DOHH2 (cell line): Measurements from ENCODE around the gene HNF4A.

Source experiments
- H3F3A ChIP-seq: fragments of 200-600 bp; sonication (generic), shearing (Covaris generic); 2 replicates; pipeline ENCODE4 v1.6.0; 2016; ENCODE audit warnings: antibody characterized with exemption, mild to moderate bottlenecking; ENCODE audit not compliant: control insufficient read depth, insufficient read depth
- H3K27ac ChIP-seq: fragments of 200-600 bp; sonication (generic); 2 replicates; pipeline ENCODE4 v1.5.1; 2014; ENCODE audit warnings: low read depth, mild to moderate bottlenecking, low read length, moderate library complexity
- H3K27me3 ChIP-seq: fragments of 200-600 bp; sonication (generic); 2 replicates; pipeline ENCODE4 v1.6.1; 2014; ENCODE audit warnings: mild to moderate bottlenecking, low read length, mixed read lengths; ENCODE audit not compliant: control insufficient read depth
- H3K36me3 ChIP-seq: fragments of 200-600 bp; sonication (generic); 2 replicates; pipeline ENCODE4 v1.6.1; 2014; ENCODE audit warnings: mild to moderate bottlenecking, low read length, moderate library complexity, mixed read lengths; ENCODE audit not compliant: control insufficient read depth
- H3K4me1 ChIP-seq: fragments of 200-600 bp; sonication (generic); 2 replicates; pipeline ENCODE4 v1.6.1; 2014; ENCODE audit warnings: mild to moderate bottlenecking, low read length, mixed read lengths; ENCODE audit not compliant: control insufficient read depth
- H3K4me2 ChIP-seq: fragments of 200-600 bp; sonication (generic); 2 replicates; pipeline ENCODE4 v1.6.0; 2014; ENCODE audit warnings: mild to moderate bottlenecking, low read length, moderate library complexity
- H3K4me3 ChIP-seq: fragments of 200-600 bp; sonication (generic); 2 replicates; pipeline ENCODE4 v1.5.1; 2014; ENCODE audit warnings: mild to moderate bottlenecking, low read length, mixed read lengths
- H3K79me2 ChIP-seq: fragments of 200-600 bp; sonication (generic); 2 replicates; pipeline ENCODE4 v1.6.1; 2014; ENCODE audit warnings: mild to moderate bottlenecking, low read length, mixed read lengths; ENCODE audit not compliant: control insufficient read depth
- H3K9me2 ChIP-seq: fragments of 200-600 bp; sonication (generic); replicated peaks from 2 replicates; pipeline ENCODE4 v1.6.1; 2014; ENCODE audit warnings: mild to moderate bottlenecking, low read length, mixed read lengths; ENCODE audit not compliant: control insufficient read depth
- H3K9me3 ChIP-seq: fragments of 200-600 bp; sonication (generic); 2 replicates; pipeline ENCODE4 v1.6.1; 2014; ENCODE audit warnings: antibody characterized with exemption, low read length, mixed read lengths; ENCODE audit not compliant: control insufficient read depth, insufficient read depth
- H4K20me1 ChIP-seq: fragments of 200-600 bp; sonication (generic); 2 replicates; pipeline ENCODE4 v1.6.0; 2014; ENCODE audit warnings: low read depth, mild to moderate bottlenecking, antibody characterized with exemption, low read length, moderate library complexity; ENCODE audit not compliant: control insufficient read depth, insufficient read depth
- EZH2phosphoT487 ChIP-seq: fragments of 200-600 bp; sonication (generic); IDR thresholded peaks from 2 replicates; pipeline ENCODE4 v1.6.1; 2017; ENCODE audit warnings: borderline replicate concordance, mild to moderate bottlenecking, antibody characterized with exemption, low read length, moderate library complexity, mixed read lengths
- TF ChIP-seq, protein P1 (sequence below): fragments of 200-600 bp; sonication (generic); IDR thresholded peaks from one replicate; pipeline ENCODE4 v1.5.1; 2014; ENCODE audit warnings: antibody characterized with exemption, mild to moderate bottlenecking, low read depth, low read length; ENCODE audit not compliant: poor library complexity, severe bottlenecking

Gene HNF4A

DNA sequence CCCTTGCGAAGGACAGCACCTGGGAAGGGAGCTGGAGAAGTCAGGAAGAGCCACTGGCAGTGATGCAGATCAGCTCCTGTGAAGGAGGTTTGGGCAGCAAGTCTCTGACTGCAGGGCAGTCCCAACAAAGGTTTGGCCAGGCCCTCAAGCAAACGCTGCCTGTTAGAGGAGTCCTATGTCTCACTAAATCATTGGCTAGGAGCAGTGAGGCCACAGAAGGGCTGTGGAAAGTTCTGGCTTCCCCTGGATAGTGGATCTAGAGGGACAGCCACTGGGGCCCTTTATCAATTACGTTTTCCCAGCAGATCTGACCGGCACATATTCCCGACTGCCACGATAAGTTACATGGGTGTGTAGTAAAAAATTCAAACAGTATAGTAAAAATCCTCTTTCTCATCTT is 122.7 kb downstream of the HNF4A start:
- H4K20me1 ChIP-seq, result no peaks in the 10 kb centered on the region
- no peak overlapping the region for H3K4me2 ChIP-seq
- peaks cover 13% of the 10 kb centered on the region for H3F3A ChIP-seq
- H3K9me3 ChIP-seq, result no peaks in the 10 kb centered on the region
- TF ChIP-seq EZH2phosphoT487, result no peak
- TF ChIP-seq, protein P1, sequence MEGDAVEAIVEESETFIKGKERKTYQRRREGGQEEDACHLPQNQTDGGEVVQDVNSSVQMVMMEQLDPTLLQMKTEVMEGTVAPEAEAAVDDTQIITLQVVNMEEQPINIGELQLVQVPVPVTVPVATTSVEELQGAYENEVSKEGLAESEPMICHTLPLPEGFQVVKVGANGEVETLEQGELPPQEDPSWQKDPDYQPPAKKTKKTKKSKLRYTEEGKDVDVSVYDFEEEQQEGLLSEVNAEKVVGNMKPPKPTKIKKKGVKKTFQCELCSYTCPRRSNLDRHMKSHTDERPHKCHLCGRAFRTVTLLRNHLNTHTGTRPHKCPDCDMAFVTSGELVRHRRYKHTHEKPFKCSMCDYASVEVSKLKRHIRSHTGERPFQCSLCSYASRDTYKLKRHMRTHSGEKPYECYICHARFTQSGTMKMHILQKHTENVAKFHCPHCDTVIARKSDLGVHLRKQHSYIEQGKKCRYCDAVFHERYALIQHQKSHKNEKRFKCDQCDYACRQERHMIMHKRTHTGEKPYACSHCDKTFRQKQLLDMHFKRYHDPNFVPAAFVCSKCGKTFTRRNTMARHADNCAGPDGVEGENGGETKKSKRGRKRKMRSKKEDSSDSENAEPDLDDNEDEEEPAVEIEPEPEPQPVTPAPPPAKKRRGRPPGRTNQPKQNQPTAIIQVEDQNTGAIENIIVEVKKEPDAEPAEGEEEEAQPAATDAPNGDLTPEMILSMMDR, result no peak
- H3K4me3 ChIP-seq, result no peak overlapping the region
- H3K36me3 ChIP-seq, result peaks cover 27% of the 10 kb centered on the region
- H3K27ac ChIP-seq, result no peak overlapping the region
- H3K27me3 ChIP-seq, result no peaks in the 10 kb centered on the region
- no peaks in the 10 kb centered on the region for H3K9me2 ChIP-seq
- H3K79me2 ChIP-seq, result peaks cover 21% of the 10 kb centered on the region
- peaks cover 29% of the 10 kb centered on the region for H3K4me1 ChIP-seq

DNA sequence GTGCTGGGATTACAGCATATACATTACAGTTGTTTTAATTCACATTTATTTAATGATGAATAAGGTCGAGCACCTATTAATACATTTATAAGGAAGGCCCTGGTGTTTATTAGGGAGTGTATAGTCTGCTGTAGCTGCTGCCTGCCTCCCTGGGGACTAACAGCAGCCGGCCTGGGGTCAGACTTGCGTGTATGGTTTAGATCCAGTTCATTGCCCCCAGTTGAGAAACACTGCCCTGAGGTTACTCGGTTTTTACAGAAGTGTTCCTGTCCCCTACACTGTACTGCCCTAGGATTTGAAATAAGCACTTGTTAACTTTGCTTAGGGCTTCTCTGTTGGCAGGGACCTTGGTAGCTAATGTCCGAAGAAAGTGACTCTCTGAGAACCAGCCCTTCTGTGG is 124.1 kb downstream of the HNF4A start:
- peak overlapping the region; percentile 43 for H3K4me2 ChIP-seq
- H3K9me3 ChIP-seq, result no peaks in the 10 kb centered on the region
- no peaks in the 10 kb centered on the region for H3K27me3 ChIP-seq

DNA sequence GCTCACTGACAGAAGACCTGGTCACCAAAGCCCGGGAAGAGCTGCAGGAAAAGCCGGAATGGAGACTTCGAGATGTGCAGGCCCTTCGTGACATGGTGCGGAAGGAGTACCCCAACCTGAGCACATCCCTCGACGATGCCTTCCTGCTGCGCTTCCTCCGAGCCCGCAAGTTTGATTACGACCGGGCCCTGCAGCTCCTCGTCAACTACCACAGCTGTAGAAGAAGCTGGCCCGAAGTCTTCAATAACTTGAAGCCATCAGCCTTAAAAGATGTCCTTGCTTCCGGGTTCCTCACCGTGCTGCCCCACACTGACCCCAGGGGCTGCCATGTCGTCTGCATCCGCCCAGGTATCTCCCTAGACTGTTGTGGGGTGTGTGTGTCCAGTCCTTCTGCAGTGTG is 124.6 kb downstream of the HNF4A start:
- Histone ChIP-seq H3K9me3 (no peaks in the 10 kb centered on the region), H3K4me1 (peaks cover 27% of the 10 kb centered on the region), H3K79me2 (peaks cover 21% of the 10 kb centered on the region), H3K9me2 (no peaks in the 10 kb centered on the region), H4K20me1 (no peaks in the 10 kb centered on the region), H3K4me2 (peak overlapping the region; percentile 43), H3K27me3 (no peaks in the 10 kb centered on the region), H3F3A (peaks cover 6% of the 10 kb centered on the region; the same call in 1 of the 2 replicates), H3K27ac (no peak overlapping the region), H3K36me3 (peaks cover 42% of the 10 kb centered on the region), H3K4me3 (no peak overlapping the region)
- TF ChIP-seq, protein P1, result no peak
- no peak for TF ChIP-seq EZH2phosphoT487

More for the DNA sequence above, 124.1 kb downstream of the HNF4A start:
- Histone ChIP-seq H3K36me3 (peaks cover 42% of the 10 kb centered on the region), H3K79me2 (peaks cover 21% of the 10 kb centered on the region), H3K9me2 (no peaks in the 10 kb centered on the region), H4K20me1 (no peaks in the 10 kb centered on the region), H3K27ac (no peak overlapping the region), H3F3A (peaks cover 9% of the 10 kb centered on the region), H3K4me3 (0 out of 2 replicates have a peak overlapping the region, but pooled peaks have one; percentile 8), H3K4me1 (peaks cover 29% of the 10 kb centered on the region)
- TF ChIP-seq EZH2phosphoT487, result no peak
- TF ChIP-seq, protein P1, result no peak
